AG04450 (cell line): ENCODE measurements around the gene ALDOC. TPM values are rescaled to one million over a fixed set of nuclear protein-coding genes. Genes with fewer than 3 reads are reported as not detected.

Experiments
- CTCF ChIA-PET: fragments of 300-600, 350-600 bp; formaldehyde crosslinking; extraction: SDS; loops from one replicate; lab custom pipeline; 2022; ENCODE audit warnings: antibody characterized with exemption, inconsistent platforms; lab: Charles Lee
- POLR2A ChIA-PET: fragments of 350-600 bp; formaldehyde crosslinking; extraction: SDS; loops from one replicate; lab custom pipeline; 2021; ENCODE audit warnings: antibody characterized with exemption, inconsistent platforms; lab: Yijun Ruan, JAX
- DNase-seq: peaks from one replicate; pipeline ENCODE4 v3.0.0-alpha.2; 2011; ENCODE audit warnings: low read depth, low spot score
- H3K27ac ChIP-seq: one replicate; pipeline ENCODE4 v1.5.1; 2012; ENCODE audit warnings: low read depth, low read length, control low read depth
- H3K27me3 ChIP-seq: one replicate; pipeline ENCODE4 v1.6.0; 2012; ENCODE audit warnings: low read length; ENCODE audit not compliant: control insufficient read depth, insufficient read depth
- H3K4me3 ChIP-seq: 2 replicates; pipeline ENCODE4 v1.5.1; 2011; ENCODE audit warnings: mild to moderate bottlenecking, low read depth, low read length, control low read depth
- H3K9me3 ChIP-seq: 2 replicates; pipeline ENCODE4 v1.5.1; 2012; ENCODE audit warnings: low read length; ENCODE audit not compliant: control insufficient read depth, insufficient read depth
- CTCF ChIP-seq: IDR thresholded peaks from 2 replicates; pipeline ENCODE4 v1.5.1; 2011; ENCODE audit warnings: low read depth, low read length, control low read depth, inconsistent platforms
- polyA plus RNA-seq: library from polyadenylated mRNA; depleted of rRNA; stranded (reverse); fragments of >200 nt; gene quantifications from 2 replicates; pipeline ENCODE4 v1.2.3, GENCODE V29; 2011

The ALDOC gene
- polyA plus RNA-seq, 1 experiment = 46.3 TPM

GRCh38 chr17:28550858-28551257, 25.8 kb downstream of the ALDOC start:
- CTCF ChIA-PET = interaction anchor here (1.6 to 2.1 kb wide), 2 partner anchors 10 to 56 kb away, joined by 10 to 11 read pairs; no protein-coding TSS in a partner anchor
- no peak for TF ChIP-seq CTCF
- no peak for DNase-seq
- POLR2A ChIA-PET = interaction anchor here (1.6 kb wide), 1 partner anchor 21 kb away, joined by 3 read pairs; the partner anchor contains the start of gene PIGS
- H3K27me3 ChIP-seq = no peaks in the 10 kb centered on the region
- H3K4me3 ChIP-seq = no peak overlapping the region
- H3K9me3 ChIP-seq = no peaks in the 10 kb centered on the region
- no peak overlapping the region for H3K27ac ChIP-seq

GRCh38 chr17:28549236-28550132, 27.2 kb downstream of the ALDOC start:
- Histone ChIP-seq H3K27me3 (no peaks in the 10 kb centered on the region), H3K4me3 (no peak overlapping the region), H3K9me3 (no peaks in the 10 kb centered on the region), H3K27ac (no peak overlapping the region)
- no peak for TF ChIP-seq CTCF
- ChIA-PET POLR2A (no interaction called here), CTCF (interaction anchor here (0.5 to 2.8 kb wide), 5 partner anchors 9 to 515 kb away, joined by 3 to 11 read pairs (median 9); no protein-coding TSS in a partner anchor)
- DNase-seq = no peak

- POLR2A ChIA-PET = no interaction called here
- no peak overlapping the region for H3K27ac ChIP-seq
- TF ChIP-seq CTCF = no peak
- no peaks in the 10 kb centered on the region for H3K9me3 ChIP-seq
- CTCF ChIA-PET = interaction anchor here (0.6 to 2.8 kb wide), 7 partner anchors 8 to 212 kb away, joined by 3 to 15 read pairs (median 4); no protein-coding TSS in a partner anchor
- H3K4me3 ChIP-seq = no peak overlapping the region
- DNase-seq = no peak
- no peaks in the 10 kb centered on the region for H3K27me3 ChIP-seq
These were observed 28.1 kb downstream of the ALDOC start for GRCh38 chr17:28548417-28549130.

GRCh38 chr17:28547623-28548416, 28.9 kb downstream of the ALDOC start:
- no peak for DNase-seq
- Histone ChIP-seq H3K9me3 (no peaks in the 10 kb centered on the region), H3K27ac (no peak overlapping the region), H3K27me3 (no peaks in the 10 kb centered on the region), H3K4me3 (no peak overlapping the region)
- TF ChIP-seq CTCF = peak; percentile 87
- ChIA-PET CTCF (interaction anchor here (0.6 to 2.8 kb wide), 8 partner anchors 7 to 213 kb away, joined by 3 to 15 read pairs (median 4); no protein-coding TSS in a partner anchor), POLR2A (no interaction called here)
